Measurements from ENCODE around the gene NPHP4. TPM values are rescaled to one million over a fixed set of nuclear protein-coding genes. Genes with fewer than 3 reads are reported as not detected.

The NPHP4 gene
- total and polyA plus RNA-seq, 9 of the 15 experiments (the other 6 are each of a cell fraction or from before 2014, with no cell fraction given): 0.52 to 26.2 (median 6.7) TPM

GRCh38 chr1:5839881-5840550 is 152.2 kb downstream of the NPHP4 start:
- intact Hi-C loops (cut with micrococcal nuclease) (loop anchor here (10.0 kb wide), 1 partner anchor 85 kb away; no protein-coding TSS in a partner anchor), in situ Hi-C loops (cut with MboI) (no loop called here)
- Histone ChIP-seq H3K4me3 (no peak overlapping the region), H3K4me2 (ENCODE audit: insufficient read depth, low read length) (no peak overlapping the region), H3K79me2 (ENCODE audit: control insufficient read depth, insufficient read depth, low read length) (no peaks in the 10 kb centered on the region), H3K9ac (ENCODE audit: insufficient read depth in 1 of 2, low read depth in 2 of 2, low read length in 2 of 2) (no peak overlapping the region), H2AFZ (ENCODE audit: low read depth, low read length) (no peak overlapping the region), H3K36me3 (ENCODE audit: control insufficient read depth, insufficient read depth, low read length) (no peaks in the 10 kb centered on the region), H4K20me1 (replicated peaks; ENCODE audit: control insufficient read depth, insufficient read depth, low read length) (peaks cover 21% of the 10 kb centered on the region), H3K4me1 (replicated peaks in 1 of 2; ENCODE audit: control insufficient read depth in 2 of 2, insufficient read depth in 2 of 2, low read length in 2 of 2) (no peaks in the 10 kb centered on the region; a peak in 1 of 5 replicates), H3K27me3 (ENCODE audit: control insufficient read depth in 2 of 2, insufficient read depth in 2 of 2, low read length in 2 of 2) (peaks cover 50 to 88% of the 10 kb centered on the region in 2 experiments), H3K27ac (ENCODE audit: extremely low read depth, low read depth, low read length) (no peak overlapping the region), H3K9me3 (replicated peaks; ENCODE audit: control insufficient read depth, insufficient read depth, low read depth, low read length) (no peaks in the 10 kb centered on the region), H3K9me1 (ENCODE audit: control insufficient read depth, insufficient read depth, low read length) (peaks cover 3% of the 10 kb centered on the region)
- DNase-seq (ENCODE audit: extremely low read depth in 1 of 4, low spot score in 3 of 4) (no peak), FAIRE-seq (no peak), ATAC-seq (no peak; the same call in 2 of the 3 replicates)
- CTCF ChIA-PET (ENCODE audit: low intra/inter-chr PET ratio): no interaction called here
- TF ChIP-seq ARID3A (IDR thresholded peaks at IDR 0.05; ENCODE audit: borderline replicate concordance, low read depth, low read length): no peak
- no peak for TF ChIP-seq POLR2A (conservative IDR thresholded peaks at IDR 0.05)
- WGBS (ENCODE audit: insufficient coverage, low coverage, missing lambda C conversion rate): under 1% methylated on average over 11 of the region's 11 CpGs
- BruUV-seq (replicated peaks): no TSS peak
- POLR2A ChIA-PET: interaction anchor here (2.1 kb wide), 1 partner anchor 24 kb away, joined by 4 read pairs; no protein-coding TSS in a partner anchor
